Tibial nerve (tissue), 3 donors: Measurements from ENCODE around the gene DMWD.

Source experiments
- POLR2A ChIP-seq, 2 donors: fragments of 450-650 bp; IDR thresholded peaks; one replicate each; pipeline ENCODE4 v1.6.1; 2017; ENCODE audit warnings: antibody characterized with exemption in 2 of 2, mild to moderate bottlenecking in 2 of 2, moderate library complexity in 2 of 2
- TF ChIP-seq, protein P1 (sequence below), 5 experiments: fragments of 200-600 bp in 3 of 5; fragments of 450-650 bp in 2 of 5; sonication (generic) in 3 of 5; IDR thresholded peaks; one replicate each; pipeline ENCODE4 v1.5.1; 2016 to 2019; ENCODE audit warnings: antibody characterized with exemption in 5 of 5, mild to moderate bottlenecking in 3 of 5, moderate library complexity in 2 of 5

DNA sequence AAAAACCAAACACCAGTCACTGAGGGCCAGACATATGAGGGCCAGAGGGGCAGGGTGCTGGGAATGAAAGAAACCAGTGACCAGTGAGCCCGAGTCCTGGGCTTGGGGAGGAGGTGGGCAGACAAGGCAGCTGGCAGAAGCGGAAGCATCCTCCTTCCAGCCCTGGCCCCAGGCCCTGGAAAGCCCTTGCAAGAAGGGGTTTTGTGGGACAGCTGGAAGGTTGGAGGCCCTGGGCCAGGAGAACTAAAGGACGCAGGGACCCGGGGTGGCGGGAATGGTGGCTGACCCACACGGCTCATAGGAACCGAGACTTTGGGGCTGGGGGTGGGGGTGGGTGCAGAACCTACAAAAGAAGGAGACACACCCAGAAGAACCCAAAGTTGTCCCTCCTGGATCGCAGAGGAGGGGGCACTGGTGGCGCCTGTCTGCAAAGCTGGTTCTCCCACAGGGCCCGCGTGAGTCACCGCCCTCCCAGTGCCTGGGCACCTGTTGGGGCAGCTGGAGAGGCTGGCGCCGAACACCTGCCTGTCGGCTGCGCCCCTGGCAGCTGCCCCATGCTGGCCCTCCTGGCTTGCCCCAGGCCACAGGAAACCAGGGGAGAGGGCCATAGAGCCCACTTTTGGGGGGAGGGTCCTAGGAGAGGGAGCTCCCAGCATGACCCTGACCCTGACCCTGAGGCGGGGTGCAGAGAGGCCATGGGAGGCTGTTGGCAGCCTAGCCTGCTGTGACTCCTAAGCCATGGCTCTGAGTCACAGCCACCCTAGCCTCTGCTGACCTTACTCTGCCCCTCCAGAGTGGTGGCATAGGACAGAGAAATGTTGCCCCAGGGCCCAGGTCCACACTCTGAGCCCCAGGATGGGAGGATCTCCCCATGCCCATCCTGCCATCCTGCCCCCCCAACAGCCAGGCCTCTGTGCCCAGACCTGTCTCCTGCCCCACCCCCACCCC is 11.2 kb downstream of the DMWD start:
- TF ChIP-seq, protein P1, sequence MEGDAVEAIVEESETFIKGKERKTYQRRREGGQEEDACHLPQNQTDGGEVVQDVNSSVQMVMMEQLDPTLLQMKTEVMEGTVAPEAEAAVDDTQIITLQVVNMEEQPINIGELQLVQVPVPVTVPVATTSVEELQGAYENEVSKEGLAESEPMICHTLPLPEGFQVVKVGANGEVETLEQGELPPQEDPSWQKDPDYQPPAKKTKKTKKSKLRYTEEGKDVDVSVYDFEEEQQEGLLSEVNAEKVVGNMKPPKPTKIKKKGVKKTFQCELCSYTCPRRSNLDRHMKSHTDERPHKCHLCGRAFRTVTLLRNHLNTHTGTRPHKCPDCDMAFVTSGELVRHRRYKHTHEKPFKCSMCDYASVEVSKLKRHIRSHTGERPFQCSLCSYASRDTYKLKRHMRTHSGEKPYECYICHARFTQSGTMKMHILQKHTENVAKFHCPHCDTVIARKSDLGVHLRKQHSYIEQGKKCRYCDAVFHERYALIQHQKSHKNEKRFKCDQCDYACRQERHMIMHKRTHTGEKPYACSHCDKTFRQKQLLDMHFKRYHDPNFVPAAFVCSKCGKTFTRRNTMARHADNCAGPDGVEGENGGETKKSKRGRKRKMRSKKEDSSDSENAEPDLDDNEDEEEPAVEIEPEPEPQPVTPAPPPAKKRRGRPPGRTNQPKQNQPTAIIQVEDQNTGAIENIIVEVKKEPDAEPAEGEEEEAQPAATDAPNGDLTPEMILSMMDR (IDR thresholded peaks at IDR 0.05): no peak
- no peak for TF ChIP-seq POLR2A (IDR thresholded peaks at IDR 0.05)
